EH (cell line): ENCODE results near the gene CCL27.

ENCODE experiments used
- DNase-seq: peaks from one replicate; pipeline ENCODE4 v3.0.0-alpha.2; 2015; ENCODE audit warnings: low read depth

The CCL27 gene

DNA sequence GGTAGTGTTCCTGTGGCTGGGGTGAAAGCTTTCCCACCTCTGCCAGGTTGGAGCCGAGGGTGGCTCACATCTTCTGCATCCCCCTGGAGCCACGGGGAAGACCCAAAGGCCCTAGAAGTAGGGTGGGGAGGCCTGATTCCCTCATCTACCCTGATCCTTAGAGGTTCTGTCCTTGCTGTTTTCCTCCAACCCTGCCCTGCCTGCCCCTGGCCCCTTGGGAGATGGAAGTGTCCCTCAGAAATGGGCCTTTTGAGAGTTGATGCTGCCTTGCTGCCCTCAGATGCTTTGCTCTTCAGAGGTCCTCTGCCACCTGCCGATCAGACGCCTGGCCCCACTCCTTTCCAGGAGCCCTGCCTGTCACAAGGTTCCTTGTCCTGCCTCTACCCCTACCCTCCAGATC lies 22.4 kb upstream of the CCL27 start:
- DNase-seq, result no peak

DNA sequence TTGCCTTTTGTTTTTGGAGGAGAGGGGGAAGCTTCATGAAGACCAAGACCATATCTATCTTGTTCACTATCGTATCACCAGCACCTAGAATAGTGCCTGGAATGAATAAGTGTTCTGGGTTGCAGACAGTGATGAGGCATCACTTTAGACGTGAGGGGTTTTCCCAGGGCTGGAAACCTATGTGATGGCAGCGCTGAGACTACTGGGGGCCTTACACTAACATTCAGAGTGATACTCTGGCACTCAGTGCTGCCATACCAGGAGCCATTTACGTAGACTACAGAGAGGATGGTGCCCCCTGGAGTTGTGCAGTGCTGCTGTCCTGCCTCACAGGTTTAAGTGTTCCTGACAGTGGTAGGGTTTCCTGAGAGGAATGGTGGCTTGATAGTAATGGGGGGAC lies 21.7 kb upstream of the CCL27 start:
- DNase-seq, result no peak

DNA sequence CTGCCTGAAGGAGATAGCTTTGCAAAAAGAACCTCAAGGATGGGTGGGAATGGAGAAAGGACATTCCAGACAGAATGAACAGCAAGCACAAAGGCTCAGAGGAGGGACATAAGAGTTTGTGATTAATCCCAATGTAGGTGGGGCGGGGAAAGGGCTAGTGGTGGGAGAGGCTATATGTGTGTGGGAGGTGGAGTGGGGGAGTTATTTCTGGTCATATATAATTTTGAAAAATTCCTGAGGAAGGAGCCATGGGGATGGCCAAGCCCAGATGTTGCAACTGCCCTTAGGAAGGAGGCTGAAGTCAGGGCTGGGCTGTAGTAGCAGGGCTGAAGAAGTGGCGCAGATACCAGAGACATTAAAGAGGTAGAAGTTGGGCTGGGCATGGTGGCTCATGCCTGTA lies 13.4 kb upstream of the CCL27 start:
- no peak for DNase-seq

DNA sequence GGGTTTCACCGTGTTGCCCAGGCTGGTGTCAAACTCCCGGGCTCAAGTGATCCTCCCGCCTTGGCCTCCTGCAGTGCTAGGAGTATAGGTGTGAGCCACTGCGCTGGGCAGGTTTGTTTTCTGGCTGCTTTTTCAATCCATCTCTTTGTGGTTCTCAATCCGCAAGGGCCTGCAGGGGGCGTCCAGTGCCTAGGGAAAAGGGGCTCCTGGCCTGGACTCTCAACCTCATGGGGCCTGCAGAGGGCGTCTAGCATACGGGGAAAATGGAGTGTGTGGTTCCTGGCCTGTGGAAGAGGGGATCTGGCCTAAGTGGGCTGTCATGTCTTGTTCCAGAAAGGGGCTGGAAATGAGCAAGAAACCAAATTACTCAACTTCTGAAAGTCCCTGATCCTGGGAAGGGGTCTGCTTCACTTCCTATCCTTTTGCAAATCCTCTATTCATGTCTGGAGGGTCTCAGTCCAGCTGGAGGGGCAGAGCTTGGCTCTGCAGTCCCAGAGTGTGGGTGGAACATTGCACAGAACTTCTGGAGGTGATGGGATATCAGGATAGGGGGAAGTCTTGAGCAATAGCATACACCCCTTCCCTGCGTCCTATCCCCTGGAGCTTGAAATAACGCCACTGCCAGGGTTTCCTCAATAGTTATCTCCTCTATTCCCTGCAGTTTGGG lies 12.7 kb upstream of the CCL27 start:
- peak; percentile 70 for DNase-seq

DNA sequence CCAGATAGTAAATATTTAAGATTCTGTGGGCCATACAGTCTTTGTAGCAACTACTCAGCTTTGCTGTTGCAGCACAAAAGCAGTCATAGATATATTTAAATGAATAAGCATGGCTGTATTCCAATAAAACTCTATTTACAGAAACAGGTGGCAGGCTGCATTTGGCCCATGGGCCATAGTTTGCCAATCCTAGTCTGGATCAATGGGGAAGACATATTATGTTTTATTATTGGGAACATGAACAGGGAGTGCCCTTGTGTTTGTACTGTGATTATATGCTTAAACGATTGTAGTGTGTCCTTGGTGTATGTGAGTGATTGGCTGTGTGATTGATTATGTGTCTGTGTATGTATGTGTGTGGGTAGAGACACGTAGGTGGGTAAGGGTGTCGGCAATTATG lies 12.0 kb upstream of the CCL27 start:
- no peak for DNase-seq

DNA sequence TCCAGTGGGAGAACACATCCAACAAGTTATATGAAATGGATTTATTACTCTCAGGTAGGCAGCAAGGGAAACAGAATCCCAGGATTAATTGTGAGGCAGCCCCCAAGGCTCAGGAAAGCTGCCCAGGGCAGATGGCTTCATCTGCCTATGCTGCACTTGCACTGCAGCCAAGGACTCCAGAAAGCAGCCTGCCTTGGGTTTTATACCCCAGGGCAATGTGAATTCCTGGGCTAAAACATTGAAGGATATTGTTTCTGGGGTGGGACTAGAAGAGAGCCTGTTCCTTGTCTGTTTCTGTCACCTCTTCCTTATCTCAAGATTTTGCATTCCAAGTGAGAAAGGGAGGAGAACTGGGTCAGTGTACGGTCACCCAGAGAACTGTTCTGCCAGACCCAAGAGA lies 8.8 kb upstream of the CCL27 start:
- no peak for DNase-seq

DNA sequence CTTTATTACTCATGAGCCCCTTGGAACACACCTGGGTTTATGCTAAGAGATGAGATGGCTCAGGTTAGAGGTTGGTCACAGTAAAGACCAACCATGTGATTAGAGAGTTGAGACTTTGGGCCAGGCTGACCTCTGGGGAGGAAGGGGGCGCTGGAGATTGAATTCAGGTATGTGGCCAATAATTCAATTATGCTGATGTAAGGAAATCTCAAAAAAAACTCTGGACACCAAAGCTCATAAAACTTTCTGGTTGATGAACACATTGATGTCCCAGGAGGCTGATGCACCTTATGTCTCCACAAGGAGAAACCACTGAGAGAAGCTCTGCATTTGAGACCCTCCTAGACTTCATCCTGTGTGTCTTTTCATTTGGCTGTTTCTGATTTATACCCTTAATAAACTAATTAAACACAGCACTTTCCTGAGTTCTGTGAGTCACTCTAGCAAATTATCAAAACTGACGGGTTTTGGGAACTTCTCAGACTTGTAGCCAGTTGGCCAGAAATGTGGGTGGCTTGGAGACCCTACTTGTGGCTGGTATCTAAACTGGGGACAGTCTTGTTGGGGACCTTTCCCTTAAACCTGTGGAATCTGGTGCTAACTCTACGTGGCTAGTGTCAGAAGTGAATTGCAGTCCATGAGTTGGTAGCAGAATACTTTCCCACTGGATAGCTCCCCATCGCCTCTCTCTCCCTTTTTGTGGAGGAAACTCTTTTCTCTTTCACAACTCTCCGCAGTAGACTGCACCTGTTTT lies 7.5 kb upstream of the CCL27 start:
- no peak for DNase-seq

DNA sequence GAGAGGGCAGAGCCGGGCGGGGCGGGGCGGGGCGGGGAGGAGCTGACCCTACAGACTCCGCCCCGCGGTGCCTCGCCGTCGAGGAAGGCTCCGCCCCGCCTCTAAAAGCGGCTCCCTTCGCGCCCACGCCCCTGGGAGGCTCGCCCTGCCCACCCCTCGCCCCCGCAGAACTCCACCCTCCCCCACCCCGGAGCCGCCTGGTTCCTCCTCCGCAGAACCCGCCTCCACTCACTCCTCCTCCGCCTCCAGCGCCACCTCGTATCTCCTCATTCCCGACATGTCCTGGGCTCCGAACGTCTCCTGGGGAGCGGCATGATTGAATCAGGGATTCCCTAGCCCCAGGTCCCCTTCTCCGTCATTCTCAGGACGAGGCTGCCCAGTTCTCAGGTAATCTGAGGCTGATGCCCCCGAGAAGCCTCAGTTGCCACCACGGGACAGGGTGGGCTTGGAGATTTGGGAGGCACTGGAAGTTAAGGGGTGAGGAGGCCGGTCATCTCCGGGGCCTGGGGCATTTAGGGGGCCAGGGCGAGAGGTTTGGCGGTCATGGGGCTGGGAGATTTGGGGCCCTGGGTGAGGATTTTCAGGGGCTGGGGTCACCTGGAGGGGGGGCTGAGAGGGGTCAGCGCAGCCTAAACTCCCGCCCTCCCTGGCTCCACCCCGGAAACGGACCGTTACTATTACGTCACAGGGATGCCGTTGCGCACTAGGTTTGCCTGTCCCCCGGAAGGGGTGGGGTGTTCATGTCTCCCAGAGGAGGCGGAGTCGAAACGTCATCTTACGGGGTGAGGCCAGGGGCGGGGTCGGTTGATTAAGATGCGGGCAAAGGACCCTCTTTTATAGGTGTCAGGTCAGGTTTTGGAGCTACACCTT lies 3.2 kb upstream of the CCL27 start:
- peak; percentile 96 for DNase-seq

DNA sequence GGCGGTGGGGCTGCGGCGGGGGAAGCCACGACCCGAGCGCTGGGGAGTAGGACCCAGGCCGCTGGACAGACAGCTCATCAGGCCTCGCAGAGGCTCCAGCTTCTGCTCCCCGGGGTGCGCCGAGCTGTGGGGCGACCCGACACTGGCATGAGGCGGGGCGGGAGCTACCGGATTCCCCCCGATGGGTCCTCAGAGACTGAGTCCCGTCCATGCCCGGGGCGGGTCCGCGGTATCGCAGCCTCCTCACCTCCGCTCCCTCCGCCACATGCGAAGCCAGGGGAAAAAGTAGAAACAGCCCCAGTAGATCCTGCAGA lies 2.6 kb upstream of the CCL27 start:
- no peak for DNase-seq

DNA sequence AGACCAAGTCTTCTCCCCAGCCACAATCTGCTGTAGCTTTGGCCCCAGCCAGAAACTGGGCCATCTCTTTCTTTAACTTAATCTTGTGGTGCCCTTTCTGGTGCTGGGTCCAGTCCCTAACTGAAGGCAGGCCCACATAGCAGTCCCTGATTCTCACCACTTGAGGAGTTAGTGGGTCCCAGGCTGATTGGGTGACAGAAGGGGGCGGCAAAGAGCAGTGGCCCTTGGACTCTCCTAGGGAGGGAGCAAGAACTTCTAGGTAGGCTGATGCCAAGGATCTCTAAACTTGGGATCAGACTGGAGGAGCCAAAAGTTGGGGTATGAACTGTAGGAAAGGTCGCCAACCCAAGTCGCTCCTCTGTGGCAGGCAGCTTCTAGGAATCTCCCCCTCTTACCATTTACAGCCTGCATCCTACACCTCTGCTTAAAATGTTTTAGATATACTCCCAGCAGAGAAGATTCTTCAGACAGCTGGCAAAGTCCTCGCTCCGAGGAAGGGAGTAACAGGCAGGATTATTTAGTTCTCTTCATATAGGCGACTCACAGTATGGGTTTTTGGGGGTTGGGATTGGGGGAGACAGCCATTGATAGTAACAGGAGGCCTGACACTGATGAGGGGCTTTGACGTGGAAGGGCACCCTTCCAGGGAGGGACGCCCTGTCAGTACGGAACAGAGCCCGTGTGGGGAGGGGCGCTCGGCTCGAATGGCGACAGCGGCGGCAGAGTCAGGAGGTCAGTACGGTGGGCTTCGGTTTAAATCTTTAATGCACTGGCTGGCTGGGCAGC lies 2.0 kb upstream of the CCL27 start:
- peak; percentile 83 for DNase-seq

DNA sequence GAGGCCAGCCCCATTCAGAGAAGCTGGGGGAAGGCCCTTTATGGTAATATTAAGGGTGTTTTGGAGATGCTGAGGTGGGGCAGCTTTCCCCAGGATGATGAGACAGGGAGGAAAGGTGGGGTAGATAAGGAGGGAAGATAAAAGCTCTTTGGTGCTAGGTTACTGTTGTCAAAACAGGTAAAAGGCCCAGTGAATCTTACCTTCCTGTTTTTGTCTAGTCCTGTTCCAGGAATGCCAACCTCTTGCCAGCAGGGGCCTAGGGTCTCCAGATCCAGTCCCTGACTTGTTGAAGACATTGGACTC lies 797 bp upstream of the CCL27 start:
- no peak for DNase-seq

DNA sequence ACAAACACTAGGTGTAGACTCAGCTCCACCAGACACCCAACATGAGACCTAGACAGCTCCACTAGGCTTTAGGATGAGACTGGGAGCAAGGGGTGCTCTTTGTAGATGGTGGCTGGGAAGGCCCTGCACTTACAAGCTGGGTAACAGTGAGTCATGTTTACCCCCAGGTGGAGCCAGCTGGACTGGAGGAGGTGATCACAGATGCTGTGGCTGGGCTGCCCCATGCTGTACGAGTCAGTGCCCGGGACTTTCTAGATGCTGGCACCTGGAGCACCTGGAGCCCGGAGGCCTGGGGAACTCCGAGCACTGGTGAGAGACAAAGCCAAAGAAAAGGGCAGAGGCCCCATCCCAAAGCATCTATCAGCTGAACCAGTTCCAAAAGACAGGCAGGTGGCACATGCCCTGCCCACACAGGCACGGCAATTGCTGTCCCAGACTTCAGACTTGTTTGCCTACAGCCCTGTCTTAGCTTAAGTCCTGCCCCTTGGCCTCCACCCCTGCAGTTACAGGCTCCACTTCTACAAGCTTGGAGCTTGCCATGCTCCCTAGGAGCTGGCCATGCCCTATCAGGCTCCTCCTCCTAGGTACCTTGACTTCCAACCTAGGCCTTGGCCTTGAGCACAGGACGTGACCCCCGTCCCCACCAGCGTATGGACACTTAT lies 2.7 kb downstream of the CCL27 start:
- no peak for DNase-seq

DNA sequence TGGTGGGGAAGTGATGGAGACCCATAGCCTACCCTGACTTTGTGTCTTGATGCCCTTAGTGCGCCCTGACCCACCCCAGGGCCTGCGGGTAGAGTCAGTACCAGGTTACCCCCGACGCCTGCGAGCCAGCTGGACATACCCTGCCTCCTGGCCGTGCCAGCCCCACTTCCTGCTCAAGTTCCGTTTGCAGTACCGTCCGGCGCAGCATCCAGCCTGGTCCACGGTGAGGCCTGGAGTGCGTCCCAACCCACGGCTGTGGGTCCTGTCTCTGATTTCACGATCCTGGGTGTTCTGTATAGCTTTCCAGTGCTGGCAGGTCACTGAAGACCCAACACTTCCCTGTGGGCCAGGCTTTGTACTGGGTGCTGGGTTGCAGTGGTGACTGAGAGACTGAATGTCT lies 4.0 kb downstream of the CCL27 start:
- DNase-seq, result no peak

DNA sequence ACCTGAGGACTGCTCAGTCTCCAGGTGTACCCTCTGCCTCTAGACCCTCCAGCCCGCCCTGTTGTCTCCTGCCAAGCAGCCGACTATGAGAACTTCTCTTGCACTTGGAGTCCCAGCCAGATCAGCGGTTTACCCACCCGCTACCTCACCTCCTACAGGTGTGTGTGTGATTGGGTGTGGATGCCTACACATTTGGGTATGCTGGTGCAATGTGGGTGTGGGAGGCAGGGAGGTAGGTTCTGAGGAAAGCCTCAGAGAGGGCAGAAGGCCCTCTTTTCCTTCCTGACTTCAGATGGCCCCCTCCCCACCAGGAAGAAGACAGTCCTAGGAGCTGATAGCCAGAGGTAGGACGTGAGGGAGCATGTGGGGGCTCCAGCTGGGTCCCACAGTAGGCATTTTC lies 5.5 kb downstream of the CCL27 start:
- no peak for DNase-seq

DNA sequence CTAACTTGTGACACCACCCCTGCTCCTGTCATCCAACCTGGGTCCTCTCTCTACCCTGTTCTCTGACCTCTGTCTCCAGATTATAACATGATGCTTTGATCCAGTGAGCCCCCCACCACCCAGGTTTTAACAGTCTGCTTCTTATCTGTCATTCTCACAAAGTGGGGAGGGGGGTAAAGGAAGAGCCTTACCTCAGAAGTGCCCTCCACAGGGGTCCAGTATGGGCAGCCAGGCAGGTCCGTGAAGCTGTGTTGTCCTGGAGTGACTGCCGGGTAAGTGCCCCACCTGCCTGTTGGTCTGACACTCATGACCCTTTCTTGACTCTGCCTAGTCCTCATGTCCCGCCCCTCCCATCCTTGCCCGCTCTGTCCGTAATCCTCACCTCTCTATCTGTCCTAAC lies 7.1 kb downstream of the CCL27 start:
- DNase-seq, result no peak

DNA sequence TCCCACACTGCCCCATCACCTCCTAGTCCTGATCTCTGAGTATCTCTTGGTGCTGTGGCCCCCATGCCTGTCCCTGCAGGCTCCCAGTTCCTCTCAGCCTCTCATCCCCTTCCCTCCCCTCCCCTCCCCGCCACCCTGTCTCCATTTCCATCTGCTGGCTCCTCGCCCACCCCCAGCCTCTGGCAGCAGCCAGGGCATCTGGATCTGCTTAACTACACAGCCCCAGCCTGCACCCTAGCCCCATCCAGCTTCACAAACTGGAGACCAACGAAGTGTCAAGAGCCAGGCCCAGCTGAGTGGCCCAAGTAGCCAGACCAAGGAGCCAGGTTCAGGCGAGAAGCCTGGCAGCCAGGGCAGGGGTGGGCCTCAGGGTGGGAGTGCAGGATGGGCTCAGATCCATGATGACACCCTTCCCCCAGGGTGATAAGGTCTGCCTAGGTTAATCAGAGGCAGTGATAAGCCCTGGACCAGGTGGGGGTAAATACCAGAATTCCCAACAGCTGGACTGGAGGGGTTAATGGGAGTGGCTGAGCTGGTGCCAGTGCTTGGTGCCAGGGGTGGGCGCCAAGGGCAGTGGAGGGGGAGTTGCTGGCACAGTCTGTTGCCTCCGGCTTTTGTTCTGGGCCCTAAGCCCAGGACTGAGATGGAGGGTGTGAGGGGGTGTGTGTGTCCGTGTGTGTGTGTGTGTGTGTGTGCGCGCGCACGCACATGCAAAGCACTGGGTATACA lies 8.0 kb downstream of the CCL27 start:
- peak; percentile 84 for DNase-seq

DNA sequence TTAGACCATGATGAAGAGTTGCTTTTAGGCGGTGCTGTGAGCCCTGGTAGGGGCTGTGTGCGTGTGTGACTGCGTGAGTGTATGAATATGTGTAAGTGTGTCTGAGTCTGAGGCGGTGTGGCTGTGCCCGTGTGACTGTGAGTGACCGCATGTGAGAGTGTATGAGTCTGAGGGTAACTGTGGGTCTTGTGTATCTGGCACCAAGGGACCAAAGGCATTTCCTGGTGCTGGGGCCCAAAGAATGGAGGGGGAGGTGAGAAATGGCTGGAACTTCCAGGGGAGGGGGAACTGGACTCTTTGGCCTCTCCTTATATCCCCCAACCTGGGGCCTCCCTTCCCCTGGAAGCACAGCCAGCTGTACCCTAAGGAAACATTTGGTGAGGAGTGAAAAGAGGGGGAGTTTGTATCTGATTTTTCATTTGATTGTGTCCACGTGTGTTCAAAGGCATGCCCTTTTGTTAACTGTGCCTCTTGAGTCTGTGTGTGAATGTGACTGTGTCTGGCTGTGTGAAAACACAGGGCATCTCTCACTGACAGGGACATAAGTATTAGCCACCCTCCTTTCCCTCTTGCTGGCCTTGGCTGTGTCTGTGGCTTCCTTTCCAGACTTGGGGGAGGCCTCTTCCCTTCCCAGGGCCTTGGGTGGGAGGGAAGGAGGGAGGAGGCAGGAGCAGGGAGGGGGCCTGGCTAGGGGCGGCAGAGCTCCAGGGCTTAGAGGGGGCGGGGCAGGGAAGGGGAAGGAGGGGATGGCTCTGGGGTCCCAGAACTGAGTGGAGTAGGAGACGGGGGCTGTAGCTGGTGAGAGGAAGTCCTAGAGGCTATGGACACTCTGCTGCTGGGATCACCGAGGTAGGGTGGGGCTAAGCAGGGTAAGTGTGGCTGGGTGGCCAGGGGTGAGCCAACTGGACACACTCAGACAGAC lies 9.0 kb downstream of the CCL27 start:
- peak; percentile 74 for DNase-seq

DNA sequence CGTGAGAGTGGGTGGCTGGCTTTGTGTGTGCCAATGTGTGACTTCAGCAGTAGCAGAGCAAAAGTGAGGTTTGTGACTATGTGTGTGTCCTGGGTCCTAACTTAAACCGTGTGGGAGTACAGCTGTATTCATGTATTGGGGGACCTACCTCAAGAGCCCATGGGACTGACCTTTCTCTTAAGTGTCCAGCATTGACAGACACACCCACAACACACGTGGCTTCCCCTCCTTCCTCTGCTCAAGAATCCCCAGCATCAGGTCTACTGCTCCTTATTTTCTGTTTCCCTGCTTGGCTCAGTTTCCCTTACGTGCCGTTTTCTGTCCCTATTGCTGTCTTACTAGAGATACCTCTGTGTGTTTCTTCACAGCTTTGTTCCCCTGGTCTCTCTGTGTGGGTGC lies 9.9 kb downstream of the CCL27 start:
- DNase-seq, result peak; percentile 31

DNA sequence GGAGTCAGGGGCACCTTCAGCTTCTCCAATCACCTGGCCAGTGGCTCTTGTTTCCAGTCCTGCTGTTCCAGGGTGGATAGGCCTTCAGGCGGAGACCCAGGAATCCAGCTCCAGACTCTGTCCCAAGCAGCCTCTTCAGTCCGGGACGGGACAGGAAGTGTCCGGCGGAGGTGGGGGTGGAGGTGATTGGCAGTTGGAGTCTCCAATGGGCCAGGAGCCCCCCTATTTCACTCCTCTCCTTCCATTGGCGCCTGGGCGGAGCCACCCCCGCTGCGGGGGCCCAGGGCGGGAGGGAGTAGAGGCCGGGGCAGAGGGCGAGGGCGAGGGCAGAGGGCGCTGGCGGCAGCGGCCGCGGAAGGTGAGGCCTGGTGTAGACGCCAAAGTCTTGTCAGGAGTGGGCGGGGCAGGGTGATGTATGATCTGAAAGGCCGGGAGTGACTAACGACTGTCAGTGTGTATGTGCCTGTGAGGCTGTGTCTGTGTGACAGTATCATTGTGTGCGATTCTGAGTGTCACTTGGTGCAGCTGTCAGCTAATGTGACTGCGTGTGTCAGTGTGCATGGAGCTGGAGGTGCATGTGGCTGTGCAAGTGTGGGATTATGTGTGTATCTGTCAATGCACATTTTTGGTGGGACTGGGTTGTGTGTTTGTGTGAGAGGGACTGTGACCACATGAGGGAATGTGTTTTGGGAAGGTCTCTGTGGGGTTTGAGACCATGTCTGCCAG lies 10.4 kb downstream of the CCL27 start, which contains the start of gene IL11RA:
Gene IL11RA (plus strand): TSS at position 310 of the 726 bp plus-strand sequence. CDS start 3,033 bp downstream, outside the sequence.
- peak; percentile 93 for DNase-seq
